K562 (cell line): Measurements from ENCODE around the gene ANO7. TPM values are rescaled to one million over a fixed set of nuclear protein-coding genes. Genes with fewer than 3 reads are reported as not detected.

ENCODE experiments used
- ATAC-seq: fragments of 200-7000 bp; cut with Tn5 transposase; 3 replicates; pipeline ENCODE4 v1.9.1; 2020; ENCODE audit warnings: moderate library complexity
- BruUV-seq: library from RNA; stranded (reverse); fragments of 400-500 nt; replicated peaks from 2 replicates; lab custom pipeline; 2021; lab: Mats Ljungman, UMichigan
- CTCF ChIA-PET: fragments of 300-600 bp; formaldehyde crosslinking; extraction: SDS; loops from one replicate; lab custom pipeline; 2021; ENCODE audit warnings: low intra/inter-chr PET ratio; lab: Yijun Ruan, JAX
- POLR2A ChIA-PET: fragments of 300-600, 350-650 bp; sonication (Branson Sonifier 250); formaldehyde crosslinking; extraction: SDS; loops from one replicate; lab custom pipeline; 2021; ENCODE audit warnings: antibody characterized with exemption, inconsistent platforms; lab: Yijun Ruan, JAX
- DNase-seq, 4 experiments: peaks; one replicate each; pipeline versions ENCODE4 v3.0.0 to v3.0.0-alpha.2; 2011 to 2018; ENCODE audit warnings: low spot score in 3 of 4, mixed read lengths in 3 of 4; ENCODE audit errors: extremely low read depth in 1 of 4
- FAIRE-seq: peaks from 2 replicates; lab custom pipeline; 2011; peaks lifted over from hg19 to GRCh38; lab: Jason Lieb, UNC
- H2AFZ ChIP-seq: 2 replicates; pipeline ENCODE4 v1.6.0; 2011; ENCODE audit warnings: low read depth, low read length, control low read depth, inconsistent platforms
- H3K27ac ChIP-seq: fragments of 200-600 bp; 3 replicates; pipeline ENCODE4 v1.8.0; 2011; ENCODE audit warnings: low read depth, mild to moderate bottlenecking, control low read depth, inconsistent platforms, low read length, moderate library complexity, mixed read lengths; ENCODE audit errors: extremely low read depth
- H3K27me3 ChIP-seq, 2 experiments: fragments of 300-600 bp in 1 of 2; 2 replicates in 1 of 2; 3 replicates in 1 of 2; pipeline versions ENCODE4 v1.6.0 to v1.8.0; 2011; ENCODE audit warnings: inconsistent platforms in 2 of 2, low read length in 2 of 2, mild to moderate bottlenecking in 1 of 2, mixed read lengths in 1 of 2, moderate library complexity in 1 of 2; ENCODE audit not compliant: control insufficient read depth in 2 of 2, insufficient read depth in 2 of 2
- H3K36me3 ChIP-seq: fragments of 300-600 bp; 3 replicates; pipeline ENCODE4 v1.8.0; 2011; ENCODE audit warnings: mild to moderate bottlenecking, low read length, inconsistent platforms; ENCODE audit not compliant: control insufficient read depth, insufficient read depth
- H3K4me1 ChIP-seq, 2 experiments: fragments of 200-600 bp in 1 of 2; replicated peaks in 1 of 2; 2 replicates in 1 of 2; 3 replicates in 1 of 2; pipeline versions ENCODE4 v1.5.1 to v1.8.0; 2011; ENCODE audit warnings: inconsistent platforms in 2 of 2, low read length in 2 of 2, mild to moderate bottlenecking in 1 of 2, mixed read lengths in 1 of 2, moderate library complexity in 1 of 2; ENCODE audit not compliant: control insufficient read depth in 2 of 2, insufficient read depth in 2 of 2
- H3K4me2 ChIP-seq: 2 replicates; pipeline ENCODE4 v1.6.1; 2011; ENCODE audit warnings: low read length, control low read depth, inconsistent platforms, mixed read lengths; ENCODE audit not compliant: insufficient read depth
- H3K4me3 ChIP-seq: fragments of 200-600 bp; sonication (generic), shearing (Covaris generic); 2 replicates; pipeline ENCODE4 v1.5.1; 2016; ENCODE audit warnings: control low read depth, inconsistent platforms
- H3K79me2 ChIP-seq: fragments of 200-600 bp; 3 replicates; pipeline ENCODE4 v1.8.0; 2011; ENCODE audit warnings: low read length, inconsistent platforms; ENCODE audit not compliant: control insufficient read depth, insufficient read depth
- H3K9ac ChIP-seq, 2 experiments: 2 replicates each; pipeline versions ENCODE4 v1.6.0 to v1.6.1; 2011; ENCODE audit warnings: low read depth in 2 of 2, low read length in 2 of 2, control low read depth in 1 of 2, inconsistent platforms in 1 of 2, mild to moderate bottlenecking in 1 of 2, mixed read lengths in 1 of 2; ENCODE audit not compliant: insufficient read depth in 1 of 2
- H3K9me1 ChIP-seq: one replicate; pipeline ENCODE4 v1.6.0; 2011; ENCODE audit warnings: inconsistent platforms, mild to moderate bottlenecking, low read length, moderate library complexity; ENCODE audit not compliant: control insufficient read depth, insufficient read depth
- H3K9me3 ChIP-seq: replicated peaks from 2 replicates; pipeline ENCODE4 v1.5.1; 2011; ENCODE audit warnings: low read depth, low read length, inconsistent platforms; ENCODE audit not compliant: control insufficient read depth, insufficient read depth
- H4K20me1 ChIP-seq: replicated peaks from 2 replicates; pipeline ENCODE4 v1.6.1; 2011; ENCODE audit warnings: low read length, inconsistent platforms, mixed read lengths; ENCODE audit not compliant: control insufficient read depth, insufficient read depth
- CCNT2 ChIP-seq: IDR thresholded peaks from 2 replicates; pipeline ENCODE4 v1.6.1; 2011; ENCODE audit warnings: borderline replicate concordance, low read depth, mild to moderate bottlenecking, moderate library complexity, mixed read lengths, low read length; ENCODE audit not compliant: insufficient read length; ENCODE audit errors: extremely low read depth
- ERF ChIP-seq: fragments of 450-650 bp; formaldehyde crosslinking; IDR thresholded peaks from 2 replicates; pipeline ENCODE4 v1.4.0; 2020; ENCODE audit warnings: mild to moderate bottlenecking, mixed read lengths
- NFE2 ChIP-seq: IDR thresholded peaks from 2 replicates; pipeline ENCODE4 v1.6.1; 2014; ENCODE audit warnings: antibody characterized with exemption, low read depth
- RBFOX2 ChIP-seq: fragments of 200-400 bp; formaldehyde crosslinking; IDR thresholded peaks from 2 replicates; pipeline ENCODE4 v1.6.1; 2017; ENCODE audit warnings: low read depth, mild to moderate bottlenecking, low read length, moderate library complexity
- WGBS: fragments of 100-300 bp; shearing (Covaris generic); methylation state at CpG from one replicate; pipeline ENCODE4 v1.1.6; 2016; ENCODE audit warnings: low coverage, mixed read lengths; ENCODE audit not compliant: insufficient coverage; ENCODE audit errors: missing lambda C conversion rate; 5-methylcytosine and 5-hydroxymethylcytosine counted together
- in situ Hi-C: fragments of 300-500 bp; cut with MboI; formaldehyde crosslinking; loops from 4 replicates; pipeline ENCODE4 v1.15.0; 2018; ENCODE audit warnings: inconsistent platforms, mixed read lengths
- intact Hi-C: fragments of 100-400 bp; cut with micrococcal nuclease; formaldehyde crosslinking; loops from 2 replicates; pipeline ENCODE4 v1.14.2; 2022
- polyA plus RNA-seq, 8 experiments: library from polyadenylated mRNA; depleted of rRNA in 4 of 8; stranded (reverse) in 5 of 8; unstranded in 3 of 8; fragments of >200 nt; fragmentation: Nextera tagmentation in 2 of 8; fragmentation: Illumina TruSeq in 1 of 8; extraction: Ambion mirVana in 2 of 8; extraction: Trizol in 1 of 8; gene quantifications; 2 replicates each; pipeline versions ENCODE4 v1.2.1 to v1.2.3, GENCODE V29; 2011 to 2014; ENCODE audit warnings: inconsistent platforms in 1 of 8, missing spikeins in 1 of 8
- total RNA-seq, 7 experiments: library from RNA; depleted of rRNA in 6 of 7; stranded (reverse); fragments of >200 nt in 6 of 7; fragmentation: Illumina TruSeq in 2 of 7; extraction: Trizol in 2 of 7; gene quantifications; 2 replicates each; pipeline versions ENCODE4 v1.2.1 to v1.2.3, GENCODE V29; 2011 to 2021; ENCODE audit warnings: low replicate concordance in 1 of 7
- TF ChIP-seq, protein P1 (sequence below): sonication (generic); formaldehyde crosslinking; IDR thresholded peaks from 2 replicates; pipeline ENCODE4 v1.8.0; 2023; ENCODE audit warnings: mild to moderate bottlenecking, missing genetic modification reagents
- TF ChIP-seq, protein P2 (sequence below), 2 experiments: fragments of 150-350 bp in 1 of 2; IDR thresholded peaks; 2 replicates each; pipeline ENCODE4 v1.6.1; 2012 to 2016; ENCODE audit warnings: low read depth in 2 of 2, low read length in 2 of 2, mild to moderate bottlenecking in 1 of 2, moderate library complexity in 1 of 2
- TF ChIP-seq, protein P3 (sequence below): sonication (generic); formaldehyde crosslinking; IDR thresholded peaks from 2 replicates; pipeline ENCODE4 v1.9.0; 2022; ENCODE audit warnings: mild to moderate bottlenecking, missing genetic modification reagents

The ANO7 gene
- total and polyA plus RNA-seq, 9 of the 15 experiments (the other 6 are each of a cell fraction or from before 2014, with no cell fraction given), result 0.28 to 5.1 (median 1.1) TPM

DNA sequence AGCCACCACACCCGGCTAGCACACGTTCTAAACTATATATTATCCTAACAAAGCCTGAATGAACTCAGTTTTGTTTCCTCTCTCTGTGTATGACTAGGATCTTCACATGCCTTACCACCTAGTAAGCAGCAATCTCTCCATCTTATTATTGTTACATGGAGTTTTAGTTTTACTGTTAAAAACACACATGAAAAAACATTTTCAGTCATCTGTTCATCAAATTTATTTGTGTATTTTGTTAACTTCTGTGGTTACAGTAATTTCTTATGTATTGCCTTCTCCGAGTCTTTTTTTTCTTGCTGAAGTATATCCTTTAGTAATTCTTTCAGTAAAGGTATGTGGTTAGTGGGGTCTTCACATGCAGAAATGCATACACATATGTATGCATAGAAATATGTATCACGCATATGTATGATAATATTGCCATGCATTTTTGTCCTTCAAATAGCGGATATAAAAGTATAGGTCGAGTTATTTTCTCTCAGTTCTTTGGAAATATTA lies 31.4 kb downstream of the ANO7 start (continued):
- TF ChIP-seq, protein P1, sequence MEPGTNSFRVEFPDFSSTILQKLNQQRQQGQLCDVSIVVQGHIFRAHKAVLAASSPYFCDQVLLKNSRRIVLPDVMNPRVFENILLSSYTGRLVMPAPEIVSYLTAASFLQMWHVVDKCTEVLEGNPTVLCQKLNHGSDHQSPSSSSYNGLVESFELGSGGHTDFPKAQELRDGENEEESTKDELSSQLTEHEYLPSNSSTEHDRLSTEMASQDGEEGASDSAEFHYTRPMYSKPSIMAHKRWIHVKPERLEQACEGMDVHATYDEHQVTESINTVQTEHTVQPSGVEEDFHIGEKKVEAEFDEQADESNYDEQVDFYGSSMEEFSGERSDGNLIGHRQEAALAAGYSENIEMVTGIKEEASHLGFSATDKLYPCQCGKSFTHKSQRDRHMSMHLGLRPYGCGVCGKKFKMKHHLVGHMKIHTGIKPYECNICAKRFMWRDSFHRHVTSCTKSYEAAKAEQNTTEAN, result no peak
- TF ChIP-seq, all 486 proteins: peak for 0

DNA sequence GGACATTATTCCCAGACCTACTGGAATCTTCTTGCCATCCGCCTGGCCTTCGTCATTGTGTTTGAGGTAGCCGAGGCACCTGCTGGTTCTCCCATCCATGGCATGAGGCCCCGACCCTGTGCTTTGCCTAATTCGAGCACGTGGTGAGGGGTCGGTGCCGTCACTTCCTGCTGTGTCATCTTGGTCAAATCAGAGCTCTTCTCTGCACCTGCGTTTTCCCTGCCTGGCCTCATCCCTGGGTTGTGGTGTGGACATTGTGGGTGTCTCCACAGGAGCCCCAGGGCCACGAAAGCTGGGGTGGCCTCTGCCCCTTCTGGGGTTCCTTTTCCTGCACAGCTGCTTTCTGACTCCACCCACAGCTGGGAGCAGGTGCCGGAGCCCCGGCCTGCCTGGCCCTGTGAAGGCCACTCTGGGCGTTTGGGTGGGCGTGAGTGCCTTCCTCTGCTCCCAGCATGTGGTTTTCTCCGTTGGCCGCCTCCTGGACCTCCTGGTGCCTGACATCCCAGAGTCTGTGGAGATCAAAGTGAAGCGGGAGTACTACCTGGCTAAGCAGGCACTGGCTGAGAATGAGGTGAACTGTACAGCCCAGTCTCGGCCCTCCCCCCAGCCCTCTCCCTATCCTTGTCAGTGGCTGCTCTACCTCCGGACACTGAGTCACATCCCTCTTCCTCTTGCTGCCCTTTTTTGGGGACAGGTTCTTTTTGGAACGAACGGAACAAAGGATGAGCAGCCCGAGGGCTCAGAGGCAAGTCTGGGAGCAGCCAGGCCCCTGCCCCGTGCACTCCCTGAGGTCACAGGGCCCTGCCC lies 34.9 kb downstream of the ANO7 start:
- Histone ChIP-seq H3K79me2 (peaks cover 15% of the 10 kb centered on the region), H3K9me3 (no peaks in the 10 kb centered on the region), H3K4me1 (peaks cover 4 to 23% of the 10 kb centered on the region in 2 experiments; a peak in 3 of 5 replicates), H2AFZ (no peak overlapping the region), H4K20me1 (peaks cover 9% of the 10 kb centered on the region; the same call in 1 of the 2 replicates), H3K27me3 (no peaks in the 10 kb centered on the region), H3K9me1 (peaks cover 5% of the 10 kb centered on the region), H3K36me3 (peaks cover 30% of the 10 kb centered on the region; the same call in 2 of the 3 replicates)
- ChIA-PET POLR2A (interaction anchor here (0.7 kb wide), 1 partner anchor 13 kb away, joined by 3 read pairs; no protein-coding TSS in a partner anchor), CTCF (no interaction called here)
- in situ Hi-C loops, result no loop called here
- no peak for FAIRE-seq
- no peak for ATAC-seq
- BruUV-seq, result no TSS peak
- WGBS, result 70% methylated on average over 13 of the region's 23 CpGs
- DNase-seq, result no peak
- TF ChIP-seq, protein P2, sequence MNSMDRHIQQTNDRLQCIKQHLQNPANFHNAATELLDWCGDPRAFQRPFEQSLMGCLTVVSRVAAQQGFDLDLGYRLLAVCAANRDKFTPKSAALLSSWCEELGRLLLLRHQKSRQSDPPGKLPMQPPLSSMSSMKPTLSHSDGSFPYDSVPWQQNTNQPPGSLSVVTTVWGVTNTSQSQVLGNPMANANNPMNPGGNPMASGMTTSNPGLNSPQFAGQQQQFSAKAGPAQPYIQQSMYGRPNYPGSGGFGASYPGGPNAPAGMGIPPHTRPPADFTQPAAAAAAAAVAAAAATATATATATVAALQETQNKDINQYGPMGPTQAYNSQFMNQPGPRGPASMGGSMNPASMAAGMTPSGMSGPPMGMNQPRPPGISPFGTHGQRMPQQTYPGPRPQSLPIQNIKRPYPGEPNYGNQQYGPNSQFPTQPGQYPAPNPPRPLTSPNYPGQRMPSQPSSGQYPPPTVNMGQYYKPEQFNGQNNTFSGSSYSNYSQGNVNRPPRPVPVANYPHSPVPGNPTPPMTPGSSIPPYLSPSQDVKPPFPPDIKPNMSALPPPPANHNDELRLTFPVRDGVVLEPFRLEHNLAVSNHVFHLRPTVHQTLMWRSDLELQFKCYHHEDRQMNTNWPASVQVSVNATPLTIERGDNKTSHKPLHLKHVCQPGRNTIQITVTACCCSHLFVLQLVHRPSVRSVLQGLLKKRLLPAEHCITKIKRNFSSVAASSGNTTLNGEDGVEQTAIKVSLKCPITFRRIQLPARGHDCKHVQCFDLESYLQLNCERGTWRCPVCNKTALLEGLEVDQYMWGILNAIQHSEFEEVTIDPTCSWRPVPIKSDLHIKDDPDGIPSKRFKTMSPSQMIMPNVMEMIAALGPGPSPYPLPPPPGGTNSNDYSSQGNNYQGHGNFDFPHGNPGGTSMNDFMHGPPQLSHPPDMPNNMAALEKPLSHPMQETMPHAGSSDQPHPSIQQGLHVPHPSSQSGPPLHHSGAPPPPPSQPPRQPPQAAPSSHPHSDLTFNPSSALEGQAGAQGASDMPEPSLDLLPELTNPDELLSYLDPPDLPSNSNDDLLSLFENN (IDR thresholded peaks at IDR 0.05; ENCODE audit: low read depth in 2 of 2, low read length in 2 of 2), result no peak
- TF ChIP-seq NFE2 (peak; percentile 34; the same call in 1 of the 2 replicates), ERF (CRISPR knock-in tag) (no peak), CCNT2 (no peak), RBFOX2 (0 out of 2 replicates have a peak, but pooled peaks have one; percentile 5)
- TF ChIP-seq, protein P3, sequence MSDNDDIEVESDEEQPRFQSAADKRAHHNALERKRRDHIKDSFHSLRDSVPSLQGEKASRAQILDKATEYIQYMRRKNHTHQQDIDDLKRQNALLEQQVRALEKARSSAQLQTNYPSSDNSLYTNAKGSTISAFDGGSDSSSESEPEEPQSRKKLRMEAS, result peak; percentile 23; the same call in 1 of the 2 replicates
- TF ChIP-seq, all 486 proteins: peak for 3
- no peak overlapping the region for H3K4me3 ChIP-seq
- H3K4me2 ChIP-seq, result no peak overlapping the region
- no peak overlapping the region for H3K27ac ChIP-seq
- intact Hi-C loops, result no loop called here
- peak overlapping the region in 1 of 2 experiments; percentile 7; a peak in 2 of 4 replicates for H3K9ac ChIP-seq
